Metanephros (tissue), 2 donors: ENCODE results near the gene MAPKAPK5. TPM values are rescaled to one million over a fixed set of nuclear protein-coding genes. Genes with fewer than 3 reads are reported as not detected.

ENCODE experiments used
- small RNA-seq: library from RNA; depleted of rRNA; stranded (forward); fragments of <200 nt; gene quantifications from one replicate; pipeline ENCODE3, GENCODE V24; 2014; ENCODE audit warnings: low replicate concordance
- total RNA-seq: library from RNA; depleted of rRNA; stranded (reverse); fragments of >200 nt; gene quantifications from one replicate; pipeline ENCODE4 v1.2.3, GENCODE V29; 2014

MAPKAPK5 gene, protein sequence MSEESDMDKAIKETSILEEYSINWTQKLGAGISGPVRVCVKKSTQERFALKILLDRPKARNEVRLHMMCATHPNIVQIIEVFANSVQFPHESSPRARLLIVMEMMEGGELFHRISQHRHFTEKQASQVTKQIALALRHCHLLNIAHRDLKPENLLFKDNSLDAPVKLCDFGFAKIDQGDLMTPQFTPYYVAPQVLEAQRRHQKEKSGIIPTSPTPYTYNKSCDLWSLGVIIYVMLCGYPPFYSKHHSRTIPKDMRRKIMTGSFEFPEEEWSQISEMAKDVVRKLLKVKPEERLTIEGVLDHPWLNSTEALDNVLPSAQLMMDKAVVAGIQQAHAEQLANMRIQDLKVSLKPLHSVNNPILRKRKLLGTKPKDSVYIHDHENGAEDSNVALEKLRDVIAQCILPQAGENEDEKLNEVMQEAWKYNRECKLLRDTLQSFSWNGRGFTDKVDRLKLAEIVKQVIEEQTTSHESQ
- 43.6 TPM for total RNA-seq

GRCh38 chr12:111841750-111842555, at the start of gene MAPKAPK5:
Gene MAPKAPK5, plus strand, starts transcription at chr12:111842228. Its CDS starts 506 bp downstream, at chr12:111842734.

Small RNAs within 50 kb of the gene (small RNA-seq; reads per million reads assigned to genes)
- gene MIR6761, result 0.09 reads per million

Other genes starting within 250 kb of the MAPKAPK5 start
- gene ATXN2, start 242.9 kb upstream of the MAPKAPK5 start, total RNA-seq, result 55.2 TPM
- gene BRAP, start 156.3 kb upstream of the MAPKAPK5 start, total RNA-seq, result 13.8 TPM
- 42.6 TPM for gene ACAD10, start 156.2 kb upstream of the MAPKAPK5 start, total RNA-seq
- 56.5 TPM for gene ALDH2, start 75.3 kb upstream of the MAPKAPK5 start, total RNA-seq
- 48.7 TPM for gene TMEM116, start 170.9 kb downstream of the MAPKAPK5 start, total RNA-seq
- 84.5 TPM for gene ERP29, start 171.2 kb downstream of the MAPKAPK5 start, total RNA-seq